CD4-positive, alpha-beta memory T cell (primary cell): ENCODE data around the gene ZNF778. TPM values are rescaled to one million over a fixed set of nuclear protein-coding genes. Genes with fewer than 3 reads are reported as not detected.
A peak's percentile ranks its signal among the peaks of the same experiment; 100 is the strongest.

Source experiments
- CTCF ChIA-PET: fragments of 350-600 bp; sonication (Branson Sonifier 250); formaldehyde crosslinking; loops from one replicate; lab custom pipeline; 2021; ENCODE audit warnings: inconsistent platforms; ENCODE audit not compliant: partially characterized antibody; lab: Charles Lee
- POLR2A ChIA-PET: fragments of 350-600 bp; sonication (Branson Sonifier 250); formaldehyde crosslinking; loops from one replicate; lab custom pipeline; 2021; ENCODE audit not compliant: partially characterized antibody; lab: Charles Lee
- DNase-seq, 5 donors: peaks; one replicate each; pipeline versions ENCODE4 v3.0.0 to v3.0.0-alpha.2; 2020 to 2022; ENCODE audit warnings: mixed read lengths in 1 of 5
- H3K27ac ChIP-seq: one replicate; pipeline ENCODE4 v1.7.0; 2013; ENCODE audit warnings: low read depth, low read length
- H3K27me3 ChIP-seq: 2 replicates; pipeline ENCODE4 v1.7.0; 2013; ENCODE audit warnings: mild to moderate bottlenecking, low read length, moderate library complexity; ENCODE audit not compliant: insufficient read depth
- H3K36me3 ChIP-seq: 2 replicates; pipeline ENCODE4 v1.7.0; 2013; ENCODE audit warnings: mild to moderate bottlenecking, low read length, moderate library complexity; ENCODE audit not compliant: insufficient read depth
- H3K4me1 ChIP-seq: 2 replicates; pipeline ENCODE4 v1.7.0; 2013; ENCODE audit warnings: mild to moderate bottlenecking, low read length, moderate library complexity; ENCODE audit not compliant: insufficient read depth
- H3K4me3 ChIP-seq, 2 donors: one replicate each; pipeline ENCODE4 v1.7.0; 2013; ENCODE audit warnings: low read length in 2 of 2, mild to moderate bottlenecking in 1 of 2
- H3K9me3 ChIP-seq, 2 donors: one replicate each; pipeline ENCODE4 v1.7.0; 2013; ENCODE audit warnings: low read length in 2 of 2, control low read depth in 1 of 2; ENCODE audit not compliant: control insufficient read depth in 1 of 2
- H3K27ac Mint-ChIP-seq, 7 donors: one replicate each; pipeline ENCODE4 v1.8.0; 2020 to 2021; ENCODE audit warnings: mixed read lengths in 7 of 7, mild to moderate bottlenecking in 6 of 7, inconsistent platforms in 3 of 7, moderate library complexity in 3 of 7
- H3K27me3 Mint-ChIP-seq, 2 donors: one replicate each; pipeline ENCODE4 v1.8.0; 2020 to 2021; ENCODE audit warnings: mixed read lengths in 2 of 2
- H3K36me3 Mint-ChIP-seq, 2 donors: one replicate each; pipeline ENCODE4 v1.8.0; 2020 to 2021; ENCODE audit warnings: mixed read lengths in 2 of 2, inconsistent platforms in 1 of 2, mild to moderate bottlenecking in 1 of 2
- H3K4me1 Mint-ChIP-seq, 4 donors: one replicate each; pipeline ENCODE4 v1.8.0; 2020 to 2021; ENCODE audit warnings: mixed read lengths in 4 of 4, mild to moderate bottlenecking in 1 of 4
- H3K4me3 Mint-ChIP-seq, 8 donors: one replicate each; pipeline ENCODE4 v1.8.0; 2020 to 2021; ENCODE audit warnings: mixed read lengths in 8 of 8, mild to moderate bottlenecking in 7 of 8, moderate library complexity in 6 of 8, inconsistent platforms in 3 of 8
- H3K9me3 Mint-ChIP-seq, 8 donors: one replicate each; pipeline ENCODE4 v1.8.0; 2020 to 2021; ENCODE audit warnings: mixed read lengths in 8 of 8, mild to moderate bottlenecking in 5 of 8, inconsistent platforms in 3 of 8, moderate library complexity in 1 of 8
- intact Hi-C: fragments of 100-400 bp; cut with micrococcal nuclease; formaldehyde crosslinking; loops from one replicate; pipeline ENCODE4 v1.15.1; 2023
- polyA plus RNA-seq, 2 donors: library from polyadenylated mRNA; unstranded; fragments of 300-500 nt; fragmentation: Illumina TruSeq; gene quantifications; one replicate each; pipeline ENCODE4 v1.2.3, GENCODE V29; 2021
- total RNA-seq, 2 experiments: library from RNA; stranded (reverse); gene quantifications; one replicate each; pipeline ENCODE4 v1.2.3, GENCODE V29; 2021

Gene ZNF778
- total and polyA plus RNA-seq, 4 experiments from 2014 or later: 1.0 to 15.9 (median 8.8) TPM

- Histone ChIP-seq H3K4me1 (peaks cover 21% of the 10 kb centered on the region), H3K4me3 (peak overlapping the region; percentile 10 to 91), H3K9me3 (no peaks in the 10 kb centered on the region), H3K27me3 (no peaks in the 10 kb centered on the region), H3K27ac (peak overlapping the region; percentile 94), H3K36me3 (peaks cover 4% of the 10 kb centered on the region)
- ChIA-PET POLR2A (interaction anchor here (0.7 to 3.0 kb wide), 10 partner anchors 24 to 646 kb away, joined by 3 to 29 read pairs (median 5); partner anchors contain the start of genes ACSF3, APRT, CDH15 and CTU2), CTCF (interaction anchor here (0.7 to 2.9 kb wide), 7 partner anchors 71 to 479 kb away, joined by 3 to 13 read pairs (median 4); no protein-coding TSS in a partner anchor)
- Mint-ChIP-seq H3K4me1 (peaks cover 10 to 37% (median 23%) of the 10 kb centered on the region in 4 donors), H3K27ac (peak overlapping the region; percentile 64 to 98 (median 92)), H3K9me3 (peaks cover 0 to 2% (median 0%) of the 10 kb centered on the region in 8 donors), H3K4me3 (peak overlapping the region; percentile 73 to 94 (median 92)), H3K27me3 (no peaks in the 10 kb centered on the region), H3K36me3 (peaks cover 2 to 16% of the 10 kb centered on the region in 2 donors)
- peak; percentile 79 to 88 (median 82) for DNase-seq
- intact Hi-C loops: loop anchor here (1.0 kb wide), 8 partner anchors 25 to 646 kb away; partner anchors contain the start of genes TRAPPC2L and ZC3H18
These were observed 977 bp upstream of the ZNF778 start for GRCh38 chr16:89216315-89217137.

DNA sequence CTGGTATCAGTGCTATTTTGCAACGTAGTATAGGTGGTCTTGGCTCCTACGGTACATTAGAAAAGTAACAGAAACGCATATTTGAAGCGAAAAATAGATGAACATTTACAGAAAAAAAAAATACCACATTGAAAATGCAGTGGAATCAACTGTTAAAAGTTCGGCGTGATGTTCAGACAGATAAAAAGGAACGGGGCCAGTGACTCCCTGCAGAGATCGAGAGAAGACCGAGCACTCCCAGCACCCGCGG is 440 bp upstream of the ZNF778 start:
- H3K27ac ChIP-seq: peak overlapping the region; percentile 94
- Mint-ChIP-seq H3K27ac (peak overlapping the region; percentile 64 to 98 (median 92)), H3K27me3 (no peaks in the 10 kb centered on the region), H3K36me3 (peaks cover 7 to 20% of the 10 kb centered on the region in 2 donors), H3K4me1 (peaks cover 10 to 37% (median 26%) of the 10 kb centered on the region in 4 donors), H3K4me3 (peak overlapping the region; percentile 73 to 94 (median 92)), H3K9me3 (peaks cover 0 to 2% (median 0%) of the 10 kb centered on the region in 8 donors)
- POLR2A ChIA-PET: interaction anchor here (0.8 to 3.0 kb wide), 13 partner anchors 24 to 647 kb away, joined by 3 to 29 read pairs (median 5); partner anchors contain the start of genes ACSF3, APRT, CDH15 and CDK10
- H3K27me3 ChIP-seq: no peaks in the 10 kb centered on the region
- peak overlapping the region; percentile 10 to 91 for H3K4me3 ChIP-seq
- peaks cover 7% of the 10 kb centered on the region for H3K36me3 ChIP-seq
- H3K9me3 ChIP-seq: no peaks in the 10 kb centered on the region
- peaks cover 21% of the 10 kb centered on the region for H3K4me1 ChIP-seq
- intact Hi-C loops: loop anchor here (1.0 kb wide), 5 partner anchors 24 to 647 kb away; partner anchors contain the start of genes TRAPPC2L and ZC3H18
- DNase-seq: no peak
- CTCF ChIA-PET: interaction anchor here (0.9 to 2.9 kb wide), 5 partner anchors 24 to 483 kb away, joined by 4 to 13 read pairs (median 4); no protein-coding TSS in a partner anchor

GRCh38 chr16:89219365-89219764 is 1.9 kb downstream of the ZNF778 start:
- no peak for DNase-seq
- H3K27ac Mint-ChIP-seq: peak overlapping the region in 6 of 7 donors; percentile 44 to 88 (median 64)
- CTCF ChIA-PET: no interaction called here

DNA sequence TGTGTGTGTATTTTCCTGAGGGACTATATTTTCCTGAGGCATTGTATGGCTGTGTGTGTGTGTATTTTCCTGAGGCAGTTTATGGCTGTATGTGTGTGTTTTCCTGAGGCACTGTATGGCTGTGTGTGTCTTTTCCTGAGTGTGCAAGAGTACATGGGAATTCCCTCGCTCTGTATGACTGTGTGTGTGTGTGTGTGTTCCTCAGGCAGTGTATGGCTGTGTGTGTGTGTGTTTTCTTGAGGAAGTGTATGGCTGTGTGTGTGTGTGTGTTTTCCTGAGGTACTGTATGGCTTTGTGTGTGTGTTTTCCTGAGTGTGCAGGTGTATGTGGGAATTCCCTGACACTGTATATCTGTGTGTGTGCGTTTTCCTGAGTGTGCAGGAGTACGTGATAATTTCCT is 4.1 kb downstream of the ZNF778 start:
- no peaks in the 10 kb centered on the region for H3K27me3 ChIP-seq
- Mint-ChIP-seq H3K9me3 (peaks cover 0 to 9% (median 6%) of the 10 kb centered on the region in 8 donors), H3K27ac (no peak overlapping the region), H3K27me3 (no peaks in the 10 kb centered on the region), H3K4me1 (peaks cover 6 to 32% (median 23%) of the 10 kb centered on the region in 4 donors), H3K4me3 (no peak overlapping the region), H3K36me3 (peaks cover 41 to 52% of the 10 kb centered on the region in 2 donors)
- H3K27ac ChIP-seq: no peak overlapping the region
- ChIA-PET CTCF (no interaction called here), POLR2A (no interaction called here)
- no peak for DNase-seq
- no peak overlapping the region for H3K4me3 ChIP-seq
- intact Hi-C loops: no loop called here
- H3K36me3 ChIP-seq: peaks cover 29% of the 10 kb centered on the region
- H3K9me3 ChIP-seq: no peaks in the 10 kb centered on the region
- peaks cover 12% of the 10 kb centered on the region for H3K4me1 ChIP-seq

More at GRCh38 chr16:89219365-89219764, 1.9 kb downstream of the ZNF778 start:
- Mint-ChIP-seq H3K9me3 (peaks cover 0 to 2% (median 0%) of the 10 kb centered on the region in 8 donors), H3K4me1 (peaks cover 10 to 37% (median 26%) of the 10 kb centered on the region in 4 donors), H3K27me3 (no peaks in the 10 kb centered on the region), H3K36me3 (peaks cover 23 to 35% of the 10 kb centered on the region in 2 donors), H3K4me3 (peak overlapping the region; percentile 25 to 92 (median 69))
- POLR2A ChIA-PET: no interaction called here
- no peaks in the 10 kb centered on the region for H3K27me3 ChIP-seq
- intact Hi-C loops: no loop called here
- H3K4me1 ChIP-seq: peaks cover 21% of the 10 kb centered on the region
- H3K27ac ChIP-seq: no peak overlapping the region
- H3K36me3 ChIP-seq: peaks cover 24% of the 10 kb centered on the region
- no peaks in the 10 kb centered on the region for H3K9me3 ChIP-seq
- H3K4me3 ChIP-seq: no peak overlapping the region

DNA sequence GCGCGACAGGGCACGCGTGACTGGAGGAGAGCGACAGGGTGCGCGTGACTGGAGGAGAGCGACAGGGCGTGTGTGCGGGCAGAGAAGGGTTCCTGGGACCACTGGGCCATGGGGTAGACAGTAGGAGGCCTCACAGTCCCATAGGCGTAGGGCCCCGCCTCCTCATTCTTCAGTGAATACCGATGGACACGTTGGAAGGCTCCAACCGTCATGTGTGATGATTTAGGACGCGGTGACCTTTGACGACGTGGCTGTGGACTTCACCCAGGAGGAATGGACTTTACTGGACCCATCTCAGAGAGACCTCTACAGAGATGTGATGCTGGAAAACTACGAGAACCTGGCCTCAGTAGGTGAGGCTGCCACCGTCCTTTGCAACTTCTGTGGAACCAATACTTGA is 5.4 kb downstream of the ZNF778 start:
- Mint-ChIP-seq H3K36me3 (peaks cover 54 to 56% of the 10 kb centered on the region in 2 donors), H3K27ac (no peak overlapping the region), H3K4me1 (peaks cover 3 to 19% (median 15%) of the 10 kb centered on the region in 4 donors), H3K9me3 (peaks cover 0 to 19% (median 15%) of the 10 kb centered on the region in 8 donors), H3K4me3 (peak overlapping the region in 1 of 8 donors; percentile 42), H3K27me3 (no peaks in the 10 kb centered on the region)
- no peaks in the 10 kb centered on the region for H3K27me3 ChIP-seq
- H3K4me1 ChIP-seq: peaks cover 5% of the 10 kb centered on the region
- DNase-seq: no peak
- H3K27ac ChIP-seq: no peak overlapping the region
- intact Hi-C loops: no loop called here
- no peak overlapping the region for H3K4me3 ChIP-seq
- H3K9me3 ChIP-seq: peaks cover 4 to 9% of the 10 kb centered on the region in 2 donors
- ChIA-PET POLR2A (no interaction called here), CTCF (no interaction called here)
- peaks cover 42% of the 10 kb centered on the region for H3K36me3 ChIP-seq

- POLR2A ChIA-PET: interaction anchor here (0.7 kb wide), 1 partner anchor 45 kb away, joined by 5 read pairs; no protein-coding TSS in a partner anchor
- Histone ChIP-seq H3K4me3 (no peak overlapping the region), H3K27me3 (no peaks in the 10 kb centered on the region), H3K9me3 (peaks cover 8 to 21% of the 10 kb centered on the region in 2 donors), H3K27ac (no peak overlapping the region), H3K36me3 (peaks cover 44% of the 10 kb centered on the region), H3K4me1 (no peaks in the 10 kb centered on the region)
- Mint-ChIP-seq H3K27ac (no peak overlapping the region), H3K9me3 (peaks cover 0 to 32% (median 26%) of the 10 kb centered on the region in 8 donors), H3K4me3 (peak overlapping the region in 1 of 8 donors; percentile 46), H3K36me3 (peaks cover 66 to 67% of the 10 kb centered on the region in 2 donors), H3K27me3 (no peaks in the 10 kb centered on the region), H3K4me1 (peaks cover 2 to 11% (median 10%) of the 10 kb centered on the region in 4 donors)
- no peak for DNase-seq
- CTCF ChIA-PET: no interaction called here
- intact Hi-C loops: no loop called here
These were observed 7.2 kb downstream of the ZNF778 start for GRCh38 chr16:89224665-89225064.

- no peak overlapping the region for H3K27ac ChIP-seq
- H3K36me3 ChIP-seq: peaks cover 40% of the 10 kb centered on the region
- DNase-seq: no peak
- H3K4me3 Mint-ChIP-seq: no peak overlapping the region
- no peaks in the 10 kb centered on the region for H3K27me3 Mint-ChIP-seq
- peaks cover 8 to 21% of the 10 kb centered on the region in 2 donors for H3K9me3 ChIP-seq
- no peak overlapping the region for H3K27ac Mint-ChIP-seq
- POLR2A ChIA-PET: interaction anchor here (1.1 kb wide), 1 partner anchor 10 kb away, joined by 3 read pairs; no protein-coding TSS in a partner anchor
- H3K4me1 Mint-ChIP-seq: peaks cover 0 to 1% (median 0%) of the 10 kb centered on the region in 4 donors
- H3K36me3 Mint-ChIP-seq: peaks cover 61 to 62% of the 10 kb centered on the region in 2 donors
- H3K4me3 ChIP-seq: no peak overlapping the region
- peaks cover 0 to 32% (median 26%) of the 10 kb centered on the region in 8 donors for H3K9me3 Mint-ChIP-seq
- CTCF ChIA-PET: interaction anchor here (1.3 kb wide), 1 partner anchor 10 kb away, joined by 6 read pairs; no protein-coding TSS in a partner anchor
- intact Hi-C loops: no loop called here
- no peaks in the 10 kb centered on the region for H3K27me3 ChIP-seq
- H3K4me1 ChIP-seq: no peaks in the 10 kb centered on the region
These were observed 12.8 kb downstream of the ZNF778 start for GRCh38 chr16:89230255-89230654.
